Measurements from ENCODE around the gene NBAS.
"Not testable (repeated sequence)": the region's sequence is repeated elsewhere in the genome, so short reads cannot be mapped to it uniquely, and the experiment has no call there.

The NBAS gene

GRCh38 chr2:15250946-15251345, 310.2 kb downstream of the NBAS start:
- not testable (repeated sequence) for DNase-seq

DNA sequence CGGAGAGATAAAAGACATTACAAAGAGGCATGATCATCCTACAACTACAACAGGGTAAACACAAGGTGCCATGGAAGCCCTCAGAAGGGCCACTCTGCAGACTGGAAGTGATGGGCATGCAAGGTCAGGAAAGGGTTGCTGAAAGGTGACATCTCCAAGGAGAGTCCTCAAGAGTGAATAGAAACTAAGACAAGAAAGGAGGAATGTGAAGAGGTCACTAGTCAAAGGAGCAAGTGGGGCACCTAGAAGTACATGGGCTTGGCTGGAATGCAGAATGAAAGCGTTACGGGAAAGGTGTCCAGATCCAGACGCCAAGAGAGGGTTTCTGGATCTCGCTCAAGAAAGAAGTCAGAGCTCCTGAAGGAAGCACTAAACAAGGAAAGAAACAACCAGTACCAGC, 314.3 kb downstream of the NBAS start:
- DNase-seq = no peak

- no peak for DNase-seq
Measured at GRCh38 chr2:15243762-15244161, 317.4 kb downstream of the NBAS start.

GRCh38 chr2:15242936-15243461, 318.1 kb downstream of the NBAS start:
- no peak for DNase-seq

GRCh38 chr2:15241929-15242328, 319.2 kb downstream of the NBAS start:
- no peak for DNase-seq

DNA sequence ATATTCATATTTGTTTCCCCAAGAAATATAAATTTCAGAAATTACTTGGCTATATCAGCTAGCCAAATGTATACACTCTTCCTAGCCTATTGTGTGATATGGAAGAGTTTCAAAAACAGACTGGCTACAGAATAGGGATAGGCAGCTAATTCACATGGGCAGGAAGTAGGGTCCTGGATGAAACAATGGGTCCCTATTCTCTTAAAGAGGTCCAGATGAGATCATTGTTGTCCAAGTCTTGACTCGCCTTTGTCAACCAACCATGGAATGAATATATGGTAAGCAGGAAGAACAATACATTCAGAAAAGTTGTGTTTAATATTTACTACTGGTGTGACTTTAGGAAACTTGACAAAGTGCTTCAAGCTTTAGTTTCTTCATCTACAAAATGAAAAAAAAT, 319.9 kb downstream of the NBAS start:
- no peak for DNase-seq

DNA sequence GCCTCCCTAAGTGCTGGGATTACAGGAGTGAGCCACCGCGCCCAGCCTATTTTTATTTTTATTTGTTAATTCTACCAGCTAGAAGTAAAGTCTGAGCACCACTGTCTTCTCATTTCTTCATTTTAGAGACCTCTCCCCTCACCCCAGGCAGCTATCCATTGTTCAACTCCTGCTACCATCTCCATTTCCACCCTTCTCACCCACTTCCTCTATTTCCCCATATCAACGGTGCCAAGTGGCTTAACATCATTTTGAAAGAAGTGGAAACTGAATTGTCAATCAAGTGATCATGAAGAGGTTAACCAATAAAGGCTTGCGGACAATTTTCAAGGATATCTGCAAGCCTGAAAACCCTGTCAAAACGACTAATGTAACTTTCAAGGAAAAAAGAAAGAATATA, 323.1 kb downstream of the NBAS start:
- DNase-seq = no peak

DNA sequence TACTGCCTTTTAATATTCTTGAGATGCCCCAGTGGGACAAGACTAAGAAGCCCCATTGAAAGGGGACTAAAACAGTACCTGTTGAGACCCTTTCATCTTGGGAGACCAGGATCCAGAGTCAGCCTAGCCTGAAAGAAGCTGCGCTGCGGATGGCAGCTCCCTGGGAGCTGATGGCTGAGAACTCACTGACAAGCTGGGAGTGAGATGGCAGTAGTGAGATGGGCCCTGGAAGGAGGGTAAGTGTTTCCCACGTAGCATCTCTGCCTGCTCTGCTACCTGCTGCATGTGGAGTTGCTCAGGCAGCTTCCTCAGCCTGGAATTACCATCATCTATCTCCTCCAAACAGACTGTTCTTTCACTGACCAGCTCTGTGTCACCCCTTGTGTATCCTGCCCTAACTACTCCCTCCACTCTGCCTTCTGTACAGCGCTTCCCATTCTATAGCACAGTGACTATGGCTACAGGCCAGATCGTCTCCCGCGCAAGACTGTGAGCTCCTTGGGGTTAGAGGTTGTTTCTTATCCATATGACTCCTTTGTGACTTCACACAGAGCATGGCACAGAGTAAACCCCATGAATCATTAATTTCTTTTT, 330.4 kb downstream of the NBAS start:
- DNase-seq = no peak

- DNase-seq = no peak
Measured at GRCh38 chr2:15226661-15227060, 334.5 kb downstream of the NBAS start.

DNA sequence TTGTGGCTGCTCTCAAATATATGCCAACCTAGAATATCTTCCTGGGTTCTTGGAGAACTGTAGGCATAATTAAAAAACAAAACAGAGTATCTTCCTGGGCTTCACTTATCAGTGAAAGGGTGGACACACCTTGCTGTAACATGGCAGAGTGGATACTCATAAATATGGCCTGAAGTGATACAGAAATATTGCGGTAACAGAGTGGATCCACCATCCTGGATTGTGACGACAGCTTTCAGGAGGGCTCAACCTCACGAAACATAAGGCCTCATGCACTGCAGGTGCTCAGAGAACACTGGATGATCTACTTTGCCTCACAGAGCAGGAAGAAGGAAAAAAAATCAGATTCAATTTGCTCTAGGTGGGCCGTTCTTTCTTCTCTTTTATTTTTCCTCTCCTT, 336.0 kb downstream of the NBAS start:
- DNase-seq = no peak

DNA sequence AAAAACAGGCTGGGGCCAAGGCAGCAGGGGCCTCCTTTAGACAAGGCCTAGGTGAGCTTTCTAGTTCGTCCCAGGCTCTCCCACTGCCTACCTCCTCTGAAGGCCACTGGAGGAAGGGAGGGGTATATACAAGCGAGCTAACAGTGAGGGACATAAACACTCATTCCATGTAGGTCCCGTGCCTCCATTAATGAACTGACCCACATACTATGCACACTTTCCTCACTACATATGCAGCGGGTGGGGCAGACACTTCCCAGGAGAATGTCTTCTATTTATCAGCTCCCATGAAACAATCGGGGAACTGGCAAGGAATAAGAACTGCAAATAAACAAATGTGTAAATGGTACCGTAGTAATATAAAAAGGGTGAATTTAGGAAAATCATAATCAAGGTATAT, 336.5 kb downstream of the NBAS start:
- no peak for DNase-seq

GRCh38 chr2:15223887-15224286, 337.2 kb downstream of the NBAS start:
- DNase-seq = peak in 1 of 2 donors; percentile 27

DNA sequence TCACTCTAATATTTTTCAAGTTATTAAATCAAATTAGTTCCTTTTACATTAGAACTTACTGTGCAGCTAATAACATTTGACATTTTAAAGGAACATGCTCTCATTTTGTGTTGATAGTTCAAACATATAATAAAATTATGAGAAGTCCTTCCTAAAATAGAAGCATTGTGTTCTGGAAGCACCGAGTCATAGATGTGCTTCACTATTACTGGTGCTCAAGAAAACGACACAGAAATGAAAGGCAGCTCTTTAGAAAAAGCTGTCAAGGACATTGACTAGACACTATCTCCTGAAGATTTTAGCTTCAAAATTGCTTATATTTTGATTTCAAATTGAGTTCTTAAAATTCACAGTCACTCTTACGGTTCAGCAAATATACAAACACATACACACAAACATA, 338.3 kb downstream of the NBAS start:
- DNase-seq = no peak

DNA sequence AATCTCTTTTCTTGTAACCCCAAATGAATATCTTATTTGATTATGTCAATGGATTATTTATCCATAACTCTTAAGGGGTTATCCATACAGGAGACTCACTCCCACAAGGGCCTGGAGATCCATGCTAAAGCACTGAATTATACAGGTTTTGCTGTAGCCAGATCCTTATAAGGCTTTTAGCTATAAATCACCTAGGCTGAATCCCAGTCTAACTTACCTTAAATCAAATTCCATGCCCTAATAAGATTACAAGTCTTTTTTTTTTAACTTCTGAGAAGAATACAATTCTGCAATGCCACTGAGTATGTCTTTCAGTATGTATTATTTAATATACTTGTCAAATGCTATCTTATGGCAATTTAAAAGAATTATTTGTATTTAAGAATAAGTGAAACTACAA, 340.5 kb downstream of the NBAS start:
- DNase-seq = no peak

DNA sequence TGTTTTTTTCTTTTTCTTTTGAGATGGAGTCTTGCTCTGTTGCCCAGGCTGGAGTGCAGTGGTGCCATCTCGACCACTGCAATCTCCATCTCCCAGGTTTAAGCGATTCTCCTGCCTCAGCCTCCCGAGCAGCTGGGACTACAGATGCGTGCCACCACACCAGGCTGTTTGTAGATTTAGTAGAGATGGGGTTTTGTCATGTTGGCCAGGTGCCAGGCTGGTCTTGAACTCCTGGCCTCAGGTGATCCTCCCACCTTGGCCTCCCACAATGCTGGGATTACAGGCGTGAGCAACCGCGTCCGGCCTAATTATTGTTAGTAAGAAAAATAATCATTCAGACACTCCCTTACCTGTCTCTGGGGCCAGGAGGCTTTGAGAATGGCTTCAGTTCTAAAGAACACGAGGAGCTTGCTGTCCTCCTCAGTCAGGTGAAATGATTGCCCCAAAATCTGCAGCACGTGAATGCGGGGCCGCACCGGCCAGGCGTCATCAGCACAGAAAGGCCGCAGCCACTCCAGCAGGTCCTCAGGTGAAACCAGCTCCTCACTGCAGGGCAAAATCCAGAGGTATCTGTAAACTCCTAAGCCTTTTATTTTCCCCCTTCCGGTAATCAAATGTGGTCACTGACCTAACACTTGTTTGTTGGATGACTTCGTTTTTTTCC, 342.6 kb downstream of the NBAS start:
- DNase-seq = no peak

DNA sequence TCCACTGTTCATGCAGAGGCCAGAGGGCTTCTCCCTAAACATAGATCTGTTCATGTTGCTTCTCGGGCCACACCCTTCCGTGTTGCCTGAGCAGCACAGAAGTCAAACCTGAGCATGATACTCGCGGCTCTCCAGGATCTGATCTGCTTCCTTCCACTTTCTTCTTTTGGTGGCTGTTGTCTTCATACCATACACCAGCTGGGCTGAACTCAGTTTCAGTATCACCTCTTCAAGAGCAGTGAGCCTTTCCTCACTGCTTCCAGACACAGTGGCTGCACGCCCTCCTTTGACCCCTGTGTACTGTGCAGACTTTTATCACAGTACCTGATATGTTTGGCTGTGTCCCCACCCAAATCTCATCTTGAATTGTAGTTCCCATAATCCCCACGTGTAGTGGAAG, 348.9 kb downstream of the NBAS start:
- no peak for DNase-seq

DNA sequence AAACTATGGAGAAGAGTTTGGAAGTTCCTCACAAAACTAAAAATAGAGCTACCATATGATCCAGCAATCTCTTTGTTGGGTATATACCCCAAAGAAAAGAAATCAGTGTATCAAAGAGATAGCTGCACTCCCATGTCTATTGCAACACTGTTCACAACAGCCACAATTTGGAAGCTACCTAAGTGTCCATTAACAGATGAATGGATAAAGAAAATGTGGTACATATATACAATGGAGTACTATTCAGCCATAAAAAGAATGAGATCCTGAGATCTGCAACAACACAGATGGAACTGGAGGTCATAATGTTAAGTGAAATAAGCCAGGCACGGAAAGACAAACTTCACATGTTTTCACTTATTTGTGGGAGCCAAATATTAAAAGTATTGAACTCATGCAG, 350.6 kb downstream of the NBAS start:
- DNase-seq = not testable (repeated sequence)

DNA sequence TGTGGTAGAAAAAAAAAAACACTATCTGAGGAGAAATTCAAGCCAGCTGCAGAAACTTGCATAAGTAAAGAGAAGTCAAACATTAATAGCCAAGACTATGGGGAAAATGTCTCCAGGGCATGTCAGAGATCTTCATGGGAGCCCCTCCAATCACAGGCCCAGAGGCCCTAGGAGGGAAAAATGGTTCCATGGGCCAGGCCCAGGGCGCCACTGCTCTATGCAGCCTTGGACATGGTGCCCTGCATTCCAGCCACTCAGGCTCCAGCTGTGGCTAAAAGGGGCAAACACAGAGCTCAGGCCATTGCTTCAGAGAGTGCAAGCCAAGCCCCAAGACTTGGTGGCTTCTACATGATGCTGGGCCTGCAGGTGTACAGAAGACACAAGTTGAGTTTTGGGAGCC, 354.7 kb downstream of the NBAS start:
- DNase-seq = no peak

GRCh38 chr2:15205562-15205961, 355.6 kb downstream of the NBAS start:
- peak in 1 of 2 donors; percentile 18 for DNase-seq

GRCh38 chr2:15201009-15201408, 360.1 kb downstream of the NBAS start:
- no peak for DNase-seq

GRCh38 chr2:15200581-15200980, 360.6 kb downstream of the NBAS start:
- no peak for DNase-seq

DNA sequence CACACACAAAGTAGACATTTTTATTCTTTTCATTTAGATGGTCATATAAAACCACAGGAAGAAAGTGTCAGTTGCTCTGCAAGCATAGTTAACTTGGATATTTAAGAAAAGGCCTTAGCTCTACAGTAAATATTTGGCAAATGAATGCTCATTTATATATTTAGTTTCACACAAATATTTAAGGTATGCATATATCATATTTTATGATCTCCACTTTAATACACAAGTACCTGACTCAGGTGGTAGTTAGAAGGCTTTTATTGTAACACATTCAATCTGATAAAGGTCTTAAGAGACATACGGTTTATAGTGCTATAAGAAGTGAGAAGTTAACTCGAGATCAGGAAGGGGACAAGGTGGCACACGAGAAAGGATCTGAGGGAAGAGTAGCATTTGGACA, 363.1 kb downstream of the NBAS start:
- no peak for DNase-seq

- no peak for DNase-seq
Measured at GRCh38 chr2:15195813-15196212, 365.3 kb downstream of the NBAS start.

- no peak for DNase-seq
Measured at GRCh38 chr2:15191789-15192188, 369.3 kb downstream of the NBAS start.

- no peak for DNase-seq
Measured at GRCh38 chr2:15189216-15189615, 371.9 kb downstream of the NBAS start.
